ENCODE data around the gene MCC.
"Not testable (repeated sequence)": the region's sequence is repeated elsewhere in the genome, so short reads cannot be mapped to it uniquely, and the experiment has no call there.

The MCC gene

DNA sequence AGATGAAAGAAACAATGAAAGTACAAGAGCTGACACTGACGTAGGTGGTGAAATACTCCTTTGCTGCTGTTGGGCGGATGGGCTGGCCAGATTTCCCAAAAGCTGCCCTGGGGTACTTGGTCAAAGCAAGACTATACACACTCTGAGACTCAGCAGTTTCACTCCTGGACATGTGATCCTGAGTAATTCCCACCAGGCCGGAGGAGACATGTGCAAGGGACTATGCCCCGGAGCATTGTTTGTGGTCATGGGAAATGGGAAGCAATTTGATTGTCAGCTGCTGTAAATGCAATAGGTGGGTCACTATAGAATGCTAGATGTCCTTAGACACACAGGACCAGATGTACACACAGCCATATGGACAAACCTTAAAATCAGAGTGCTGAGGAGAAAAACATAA lies 395.6 kb downstream of the MCC start:
- no peak for DNase-seq

DNA sequence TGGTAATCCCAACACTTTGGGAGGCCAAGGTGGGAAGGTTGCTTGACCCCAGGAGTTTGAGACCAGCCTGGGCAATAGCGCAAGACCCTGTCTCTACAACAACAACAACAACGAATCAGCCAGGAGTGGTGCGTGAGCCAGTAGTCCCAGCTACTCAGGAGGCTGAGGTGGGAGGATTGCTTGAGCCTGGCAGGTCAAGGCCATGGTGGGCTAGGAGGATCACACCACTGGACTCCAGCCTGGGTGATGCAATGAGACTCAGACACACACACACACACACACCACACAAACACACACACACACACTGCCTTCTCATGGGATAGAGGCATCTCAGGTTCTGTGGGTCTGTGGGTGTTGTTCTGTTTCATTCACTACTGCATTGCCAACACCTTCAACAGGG lies 396.6 kb downstream of the MCC start:
- no peak for DNase-seq

DNA sequence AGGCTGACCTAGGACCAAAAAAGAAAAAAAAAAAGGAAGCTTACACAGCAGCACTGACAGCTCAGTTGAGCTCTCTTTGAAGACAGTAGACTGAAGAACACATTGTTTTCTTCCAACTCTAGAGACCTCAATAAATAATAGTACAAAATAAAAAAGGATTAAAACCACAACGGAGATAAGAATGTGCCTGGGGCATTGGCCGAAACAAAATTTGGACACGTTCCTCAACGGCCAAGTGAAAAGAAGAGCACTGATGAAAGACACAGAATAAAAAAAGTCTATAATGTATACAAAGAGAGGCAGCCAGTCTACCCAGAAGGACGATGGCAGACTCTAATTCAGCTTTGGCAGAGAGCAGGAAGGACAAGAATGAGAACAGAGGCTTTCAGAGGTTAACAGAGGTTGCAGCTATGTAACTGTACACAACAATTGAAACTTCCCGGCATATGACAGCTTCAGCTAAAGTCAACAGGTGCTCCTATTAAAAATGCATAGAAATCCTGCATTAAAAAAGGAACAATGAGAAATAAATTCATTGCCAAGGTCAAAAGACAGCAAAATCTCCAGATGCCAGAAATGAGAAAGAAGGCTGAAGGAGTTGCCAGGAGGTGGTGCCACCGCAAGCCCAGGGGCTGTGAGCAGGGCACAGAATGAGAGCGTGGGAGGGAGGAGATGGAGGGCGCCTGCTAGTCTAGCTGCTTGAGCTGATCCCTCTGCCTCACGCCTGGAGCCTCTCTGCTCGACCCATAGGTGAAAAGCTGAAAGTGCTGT lies 397.7 kb downstream of the MCC start:
- no peak for DNase-seq

DNA sequence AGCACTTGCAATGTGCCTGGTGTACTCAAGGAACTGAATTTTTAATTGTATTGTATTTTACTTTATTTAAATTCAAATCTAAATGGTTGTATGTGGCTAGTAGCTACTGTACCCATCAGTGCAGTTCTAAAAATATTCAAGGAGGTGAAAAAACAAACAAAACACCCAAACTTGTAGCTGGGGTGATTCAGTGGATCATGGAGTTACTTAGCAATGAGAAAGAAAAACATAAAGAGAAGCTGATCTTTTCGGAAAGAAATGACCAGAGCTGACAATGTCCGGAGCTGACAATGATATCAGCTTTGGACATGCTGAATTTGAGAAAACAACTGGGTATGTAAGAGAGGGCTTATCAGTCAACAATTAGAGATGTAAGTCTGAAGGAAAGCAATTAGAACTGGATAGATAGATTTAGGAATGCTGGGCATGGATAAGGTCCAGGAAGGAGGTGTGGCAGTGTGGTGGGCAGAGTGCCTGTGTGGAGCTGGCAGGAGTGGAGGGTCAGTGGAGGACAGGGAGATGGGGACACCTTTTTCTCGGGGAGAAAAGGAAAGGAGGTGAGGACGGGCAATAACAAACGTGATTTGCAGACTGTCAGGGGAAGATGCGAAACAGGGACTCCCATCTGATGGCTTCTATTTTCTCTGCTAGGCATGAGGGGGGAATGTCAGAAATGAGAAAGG lies 398.5 kb downstream of the MCC start:
- DNase-seq = no peak

DNA sequence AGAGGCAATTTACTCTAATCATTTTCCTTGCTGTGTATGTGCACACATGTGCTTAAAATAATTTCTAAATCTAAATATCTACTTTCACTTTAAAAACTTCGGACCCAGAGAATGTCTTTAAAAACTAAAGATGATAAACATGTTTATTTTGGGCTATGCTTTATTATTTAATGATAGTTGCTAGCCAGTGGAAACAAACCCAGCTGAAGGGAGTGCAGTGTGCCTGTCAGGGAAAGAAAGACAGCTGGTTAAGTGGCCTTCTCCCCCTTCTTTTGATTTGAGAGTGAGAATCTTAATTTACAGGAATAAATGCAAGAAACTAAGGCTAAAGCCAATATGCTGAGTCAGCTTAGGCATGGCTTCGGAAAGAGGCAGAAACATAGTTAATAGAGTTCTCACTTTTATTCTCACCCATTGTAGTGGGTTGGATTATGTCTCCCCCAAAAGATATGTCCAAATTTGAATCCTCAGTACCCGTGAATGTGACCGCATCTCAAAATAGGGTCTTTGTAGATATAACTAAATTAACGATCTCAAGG lies 400.2 kb downstream of the MCC start:
- DNase-seq = no peak

DNA sequence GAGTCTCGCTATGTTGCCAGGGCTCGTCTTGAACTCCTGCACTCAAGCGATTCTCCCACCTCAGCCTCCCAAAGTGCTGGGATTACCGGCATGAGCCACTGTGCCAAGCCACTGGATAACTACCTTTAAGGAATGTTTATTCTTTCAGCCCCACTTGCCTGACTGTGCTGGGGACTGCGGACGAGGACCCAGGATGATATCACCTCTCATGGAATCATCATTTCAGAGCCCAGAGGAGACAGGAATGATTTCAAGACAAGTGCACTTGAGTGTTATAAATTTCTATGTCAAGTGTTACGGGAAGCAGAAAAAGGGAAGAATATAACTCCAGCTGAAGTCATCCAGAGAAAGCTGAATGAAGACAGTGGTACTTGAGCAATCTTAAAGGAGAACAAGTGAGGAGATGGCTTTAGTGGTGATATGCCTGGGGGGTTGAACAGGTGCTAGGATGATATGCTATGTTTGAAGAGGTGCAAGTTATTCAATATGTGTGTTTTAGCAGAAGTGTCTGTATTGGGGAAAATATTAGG lies 402.3 kb downstream of the MCC start:
- DNase-seq = no peak

DNA sequence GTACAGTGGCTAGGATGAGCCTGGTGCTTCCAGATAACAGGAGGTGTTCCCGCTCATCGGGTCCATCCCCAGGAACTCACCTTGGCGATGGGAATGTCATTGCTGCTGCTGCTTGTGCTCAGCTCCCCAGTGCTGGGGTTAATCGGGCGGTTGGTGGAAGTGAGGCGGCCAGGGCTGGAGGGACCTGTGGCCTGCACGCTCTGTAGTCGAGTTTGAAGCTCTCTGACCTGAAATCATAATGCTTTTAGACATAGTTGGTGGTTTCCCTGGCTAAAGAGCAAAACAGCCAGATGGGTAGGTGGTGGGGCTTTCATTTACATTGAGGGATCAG lies 403.2 kb downstream of the MCC start:
- DNase-seq = no peak

DNA sequence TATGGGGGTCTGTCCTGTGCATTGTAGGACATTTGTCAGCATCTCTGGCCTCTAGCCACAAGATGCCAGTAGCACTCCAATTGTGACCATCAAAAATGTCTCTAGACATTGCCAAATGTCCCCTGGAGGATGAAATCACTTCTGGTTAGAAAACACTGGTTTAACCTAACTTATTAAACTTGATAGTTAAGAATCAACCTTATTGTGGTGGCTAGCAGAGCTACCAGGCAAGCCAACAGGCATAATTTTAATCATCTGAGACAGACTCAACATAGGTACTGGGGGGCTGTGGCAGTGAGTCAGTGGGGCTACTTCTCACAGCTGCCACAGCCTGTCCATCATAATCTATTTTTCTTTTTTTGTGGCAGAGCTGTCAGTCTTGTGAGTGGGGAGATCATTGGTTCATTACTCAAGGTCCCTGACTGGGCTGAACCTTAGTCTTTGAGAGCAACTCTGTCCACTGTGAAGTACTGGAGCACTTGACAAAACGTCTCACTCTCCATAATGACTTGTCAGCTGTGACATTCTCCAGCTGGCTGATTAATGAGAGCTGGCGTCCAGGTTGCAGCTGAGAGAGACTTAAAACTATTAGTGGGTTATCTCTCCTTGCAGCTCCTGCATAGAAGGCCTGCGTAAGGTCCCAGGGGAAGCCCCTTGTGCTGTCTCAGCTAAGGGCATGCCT lies 403.7 kb downstream of the MCC start:
- DNase-seq = no peak

DNA sequence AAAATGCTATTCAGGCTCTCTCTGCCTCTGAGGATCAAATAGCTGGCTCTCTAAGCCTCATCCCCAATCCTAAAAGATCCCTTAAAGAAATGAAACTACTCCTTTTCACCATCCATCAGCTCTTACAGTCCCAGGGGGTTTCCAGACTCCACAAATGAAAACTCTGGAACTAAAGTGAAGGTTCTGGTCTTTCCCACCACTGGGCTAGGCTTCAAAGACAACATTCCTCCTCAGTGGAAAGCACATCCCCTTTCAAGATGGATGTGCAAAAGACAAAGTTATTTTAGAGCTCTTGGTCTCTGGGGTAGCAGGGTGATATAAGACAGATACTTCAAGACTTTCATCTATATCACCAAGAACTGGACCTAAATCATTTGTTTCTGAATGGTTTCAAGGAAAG lies 404.8 kb downstream of the MCC start:
- no peak for DNase-seq

DNA sequence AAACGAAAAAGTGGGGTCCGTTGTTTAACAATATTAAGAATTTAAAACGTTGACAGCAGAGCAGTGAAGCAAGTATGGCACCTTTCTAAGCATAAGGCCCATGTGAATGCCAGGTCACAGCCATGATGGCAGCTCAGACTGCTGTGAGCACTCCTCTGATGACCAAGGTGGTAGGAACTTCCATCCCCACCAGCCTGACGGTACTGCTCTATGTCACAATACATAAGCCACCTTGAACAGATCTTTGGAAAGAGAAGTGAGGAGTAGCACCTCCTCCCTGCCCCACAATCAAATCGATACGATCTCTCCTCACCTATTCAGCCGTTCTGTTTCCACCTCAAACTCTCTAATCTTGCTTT lies 405.7 kb downstream of the MCC start:
- no peak for DNase-seq

DNA sequence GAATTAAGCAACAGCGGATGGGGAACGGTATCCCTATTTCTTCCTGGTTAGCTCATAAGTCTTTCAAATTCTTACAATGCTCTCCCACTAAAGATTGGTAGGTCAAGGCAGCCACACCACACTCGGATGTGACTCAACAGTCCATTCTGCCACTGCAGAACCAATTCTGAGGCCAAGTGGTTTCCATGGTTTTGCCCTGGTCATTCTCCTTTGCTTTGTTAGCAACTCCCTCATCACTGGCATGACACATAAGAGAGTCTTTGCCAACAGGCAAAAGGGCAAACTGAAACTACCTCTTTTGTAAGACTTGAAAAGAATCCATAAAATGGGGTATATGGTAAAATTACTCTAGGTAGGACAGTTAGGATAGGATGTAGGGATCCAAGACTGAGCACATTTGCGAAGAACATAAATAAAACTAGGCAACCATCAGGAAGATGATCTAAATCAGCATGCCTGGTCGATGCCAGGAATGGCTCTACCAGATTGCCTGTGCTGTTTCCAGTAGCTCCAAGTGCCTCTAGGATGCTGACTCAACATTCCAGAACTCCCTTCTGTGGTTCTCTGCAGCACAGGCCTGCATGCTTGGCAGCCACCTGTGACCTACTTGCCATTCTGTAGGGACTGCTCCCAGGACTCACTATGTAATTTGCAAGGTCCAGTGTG lies 406.2 kb downstream of the MCC start:
- no peak for DNase-seq

DNA sequence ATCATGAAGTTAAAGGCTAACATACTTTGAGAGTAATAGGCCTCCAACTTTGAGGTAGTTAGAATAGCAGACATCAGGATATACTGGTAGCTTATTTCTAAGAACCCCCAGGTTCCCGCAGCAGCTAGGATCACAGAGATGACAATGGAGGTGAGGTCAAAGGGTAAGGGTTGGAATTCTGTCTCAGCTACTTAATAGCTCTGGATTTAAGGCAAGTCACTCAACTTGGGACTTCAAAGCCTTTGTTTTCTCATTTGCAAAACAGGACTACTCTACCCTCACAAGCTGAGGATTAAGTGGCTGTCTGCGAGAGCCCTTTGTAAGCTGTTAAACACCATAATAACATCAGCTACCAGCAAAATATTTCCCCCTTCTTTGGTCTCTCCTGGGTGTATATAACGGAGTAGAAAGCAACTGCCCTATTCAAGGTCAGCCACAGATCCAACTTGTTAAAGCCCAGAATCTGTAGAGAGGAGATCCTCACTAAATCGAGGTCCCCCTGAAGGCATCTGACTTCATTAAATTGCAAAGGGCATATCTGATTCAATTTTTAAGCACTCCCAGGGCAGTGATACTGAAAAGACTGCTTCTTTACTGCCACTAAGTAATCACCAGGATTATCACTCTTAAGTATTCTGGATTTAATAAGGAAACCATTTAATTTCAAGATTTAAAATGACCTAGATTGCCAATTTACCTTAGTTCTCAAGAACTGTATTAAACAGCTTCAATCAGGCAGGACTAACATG lies 407.0 kb downstream of the MCC start:
- no peak for DNase-seq

DNA sequence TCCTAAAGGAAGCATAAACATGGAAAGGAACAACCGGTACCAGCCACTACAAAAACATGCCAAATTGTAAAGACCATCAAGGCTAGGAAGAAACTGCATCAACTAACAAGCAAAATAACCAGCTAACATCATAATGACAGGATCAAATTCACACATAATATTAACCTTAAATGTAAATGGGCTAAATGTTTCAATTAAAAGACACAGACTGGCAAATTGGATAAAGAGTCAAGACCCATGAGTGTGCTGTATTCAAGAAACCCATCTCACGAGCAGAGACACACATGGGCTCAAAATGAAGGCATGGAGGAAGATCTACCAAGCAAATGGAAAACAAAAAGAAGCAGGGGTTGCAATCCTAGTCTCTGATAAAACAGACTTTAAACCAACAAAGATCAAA lies 411.6 kb downstream of the MCC start:
- not testable (repeated sequence) for DNase-seq

DNA sequence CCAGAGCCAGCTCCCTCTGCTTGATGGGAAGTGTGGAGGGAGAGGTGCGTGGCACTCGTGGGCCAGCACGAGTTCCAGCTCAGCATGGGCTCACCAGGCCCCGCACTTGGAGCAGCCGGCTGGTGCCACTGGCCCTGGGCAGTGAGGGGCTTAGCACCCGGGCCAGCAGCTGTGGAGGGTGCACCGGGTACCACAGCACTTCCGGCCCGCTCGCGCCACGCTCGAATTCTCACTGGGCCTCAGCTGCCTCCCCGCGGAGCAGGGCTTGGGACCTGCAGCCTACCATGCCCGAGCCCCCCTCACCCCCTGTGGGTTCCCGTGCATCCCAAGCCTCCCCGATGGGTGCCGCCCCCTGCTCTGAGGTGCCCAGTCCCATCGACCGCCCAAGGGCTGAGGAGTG lies 413.2 kb downstream of the MCC start:
- no peak for DNase-seq

DNA sequence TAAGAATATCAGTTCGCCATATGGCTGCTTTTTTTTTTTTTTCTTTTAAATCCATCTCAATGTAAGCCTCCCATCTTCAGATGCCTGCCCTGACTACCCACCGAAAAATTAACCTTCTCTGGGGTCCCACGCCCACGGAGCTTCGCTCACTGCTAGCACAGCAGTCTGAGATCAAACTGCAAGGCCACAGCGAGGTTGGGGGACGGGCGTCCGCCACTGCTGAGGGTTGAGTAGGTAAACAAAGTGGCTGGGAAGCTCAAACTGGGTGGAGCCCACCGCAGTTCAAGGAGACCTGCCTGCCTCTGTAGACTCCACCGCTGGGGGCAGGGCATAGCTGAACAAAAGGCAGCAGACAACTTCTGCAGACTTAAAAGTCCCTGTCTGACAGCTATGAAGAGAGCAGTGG lies 414.6 kb downstream of the MCC start:
- DNase-seq = not testable (repeated sequence)

DNA sequence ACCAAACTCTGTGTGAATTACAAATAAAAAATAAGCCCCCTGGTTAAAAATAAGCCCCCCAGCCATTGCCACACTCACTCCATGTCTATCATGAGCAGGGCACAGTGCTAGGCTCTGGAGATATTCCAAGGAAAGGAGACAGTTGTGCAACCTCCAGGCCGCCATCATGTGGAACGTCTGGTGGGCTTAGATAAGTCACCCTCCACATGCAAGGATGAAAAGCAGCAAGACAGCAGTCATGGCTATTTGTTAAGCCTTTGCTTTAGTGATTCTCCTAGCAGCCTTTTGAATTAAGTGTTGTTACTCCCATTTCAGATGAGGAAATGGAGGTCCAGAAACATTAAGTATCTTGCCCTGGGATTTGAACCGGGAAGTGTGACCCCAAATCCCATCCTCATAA lies 416.9 kb downstream of the MCC start:
- DNase-seq = no peak

DNA sequence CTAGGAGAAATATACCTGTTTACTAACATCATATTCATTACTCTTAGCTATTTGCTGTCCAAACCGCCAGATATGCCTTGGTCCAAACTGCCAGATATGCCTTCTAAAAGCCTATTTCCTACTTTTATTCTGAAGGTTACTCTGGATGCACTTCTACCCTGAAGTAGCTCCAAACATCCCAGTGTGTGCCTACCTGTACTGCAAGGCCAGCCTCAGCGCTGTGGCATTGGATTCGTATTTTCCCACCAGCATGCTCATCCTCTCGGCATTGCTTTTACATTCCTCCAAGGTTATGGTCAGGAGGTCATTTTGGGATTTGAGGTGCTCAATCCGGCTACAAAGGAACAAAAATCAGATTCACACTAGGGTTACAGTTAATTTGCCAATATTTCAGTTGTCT lies 417.4 kb downstream of the MCC start:
- DNase-seq = no peak

DNA sequence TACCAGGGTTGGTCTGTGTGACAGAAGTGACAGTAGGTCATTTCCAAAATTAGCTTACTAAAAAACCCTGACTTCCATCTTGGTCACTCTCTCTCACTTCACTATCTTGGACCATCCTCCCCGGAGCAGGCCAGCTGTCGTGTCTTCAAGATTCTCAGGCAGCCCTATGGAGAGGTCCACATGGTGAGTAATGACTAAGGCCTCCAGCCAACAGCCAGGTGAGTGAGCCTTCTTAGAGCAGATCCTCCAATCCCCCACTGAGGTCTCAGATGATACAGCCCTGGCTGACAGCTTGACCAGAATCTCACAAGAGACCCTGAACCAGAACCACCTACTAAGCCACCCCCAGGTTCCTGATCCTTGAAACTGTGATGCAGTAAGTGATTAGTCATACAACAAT lies 419.7 kb downstream of the MCC start:
- no peak for DNase-seq

DNA sequence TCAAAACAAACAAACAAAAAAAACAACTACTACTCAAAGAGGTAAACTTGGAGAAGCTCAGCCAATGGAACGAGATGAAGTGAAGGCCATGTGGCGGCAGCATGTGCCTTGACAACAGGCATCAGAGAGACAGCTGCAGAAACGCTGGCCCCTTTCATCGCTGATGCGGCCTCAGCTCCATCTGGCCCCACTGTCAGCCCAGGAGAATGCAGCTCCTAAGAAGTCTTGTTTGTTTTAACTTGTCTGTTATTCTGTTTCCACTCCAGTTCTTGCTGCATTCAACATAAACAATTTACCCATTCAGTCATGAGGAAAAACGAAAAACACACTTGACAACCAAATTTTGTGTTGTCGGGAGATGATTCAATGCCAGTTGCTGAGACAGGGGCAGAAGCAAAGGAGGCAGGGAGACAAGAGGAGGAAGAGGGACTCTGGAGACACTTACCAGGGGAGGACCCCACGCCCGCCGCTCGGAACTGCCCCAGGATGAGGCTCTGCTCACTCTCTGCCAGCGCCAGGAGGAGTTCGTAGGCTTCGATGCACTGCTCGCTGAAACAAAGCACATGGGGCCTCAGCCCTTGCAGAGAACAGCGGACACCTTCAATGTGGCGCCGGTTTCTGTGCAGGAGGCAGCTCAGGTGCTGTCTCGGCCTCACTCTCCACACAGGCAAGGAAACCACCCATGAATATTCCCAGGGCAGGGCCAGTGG lies 420.5 kb downstream of the MCC start:
- no peak for DNase-seq

DNA sequence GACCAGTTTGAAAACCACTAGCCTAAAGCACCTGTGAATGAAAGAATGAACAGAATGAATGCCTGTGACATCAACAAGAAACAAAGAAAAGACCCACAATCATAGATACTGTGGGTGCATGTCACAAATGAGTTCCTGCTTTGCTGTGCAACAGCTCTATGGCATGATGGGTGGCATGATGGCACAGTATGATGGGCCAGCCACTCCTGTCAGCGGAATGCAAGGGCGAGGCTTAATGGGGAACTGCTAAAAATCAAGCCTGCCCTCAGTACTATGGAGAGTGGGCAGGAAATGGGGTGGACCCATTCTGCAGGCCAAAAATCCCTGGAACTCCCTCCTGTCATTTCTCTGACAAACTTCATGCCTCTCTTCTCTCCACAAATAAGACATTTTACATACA lies 422.6 kb downstream of the MCC start:
- no peak for DNase-seq

DNA sequence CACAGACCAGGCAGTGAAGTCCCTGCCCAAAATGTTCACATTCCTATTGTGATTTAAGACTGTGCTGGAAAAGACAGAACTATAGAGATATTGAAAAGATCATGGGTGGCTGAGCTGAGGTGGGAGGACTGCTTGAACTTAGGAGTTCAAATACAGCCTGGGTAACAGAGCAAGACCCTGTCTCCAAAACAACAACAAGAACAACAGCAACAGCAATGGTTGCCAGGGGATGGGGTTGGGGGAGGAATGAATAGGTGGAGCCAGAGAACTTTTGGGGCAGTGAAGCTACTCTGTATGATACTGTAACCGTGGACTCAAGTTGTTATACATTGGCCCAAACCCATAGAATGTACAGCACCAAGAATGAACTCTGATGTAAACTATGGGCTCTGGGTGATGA lies 423.4 kb downstream of the MCC start:
- no peak for DNase-seq

DNA sequence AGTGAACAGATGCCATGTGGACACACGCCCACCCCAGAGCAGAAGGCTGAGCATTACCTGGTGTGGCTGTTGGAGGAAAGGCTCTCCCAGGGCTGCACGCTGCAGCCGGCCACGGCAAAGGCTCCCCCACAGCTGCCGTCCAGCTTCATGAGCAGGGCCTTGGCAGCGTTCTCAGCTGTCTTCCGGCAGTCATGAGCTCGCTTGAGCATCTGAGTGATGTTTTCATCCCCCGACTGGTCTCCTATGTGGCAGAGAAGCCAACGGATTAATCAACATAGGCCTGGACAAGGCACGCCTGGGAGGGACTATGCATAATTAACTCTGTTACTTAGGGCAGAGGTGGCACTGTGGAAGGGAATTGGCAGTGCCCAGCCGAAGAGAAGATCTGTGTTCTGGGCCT lies 424.3 kb downstream of the MCC start:
- DNase-seq = no peak
